Left lung (tissue), 10 donors: ENCODE results near the gene C10orf53. TPM values are rescaled to one million over a fixed set of nuclear protein-coding genes. Genes with fewer than 3 reads are reported as not detected.

Source experiments
- ATAC-seq: fragments of 200-7000 bp; cut with Tn5 transposase; one replicate; pipeline ENCODE4 v1.9.1; 2020; ENCODE audit warnings: moderate library complexity
- DNase-seq, 4 donors: peaks; one replicate each; pipeline ENCODE4 v3.0.0-alpha.2; 2013 to 2020
- H3K27ac ChIP-seq, 2 donors: fragments of 200-600 bp; sonication (generic) in 1 of 2; one replicate each; pipeline versions ENCODE4 v1.5.0 to v1.8.0; 2020 to 2021
- H3K27me3 ChIP-seq, 2 donors: fragments of 200-600 bp; sonication (generic) in 1 of 2; one replicate each; pipeline versions ENCODE4 v1.5.0 to v1.8.0; 2020 to 2021
- H3K36me3 ChIP-seq, 2 donors: fragments of 200-600 bp; sonication (generic) in 1 of 2; one replicate each; pipeline versions ENCODE4 v1.5.0 to v1.8.0; 2020 to 2021
- H3K4me1 ChIP-seq, 2 donors: fragments of 200-600 bp; one replicate each; pipeline ENCODE4 v1.8.0; 2021
- H3K4me3 ChIP-seq, 2 donors: fragments of 200-600 bp; sonication (generic) in 1 of 2; one replicate each; pipeline versions ENCODE4 v1.5.0 to v1.8.0; 2020 to 2021; ENCODE audit warnings: mild to moderate bottlenecking in 1 of 2
- H3K9me3 ChIP-seq, 2 donors: fragments of 200-600 bp; sonication (generic) in 1 of 2; one replicate each; pipeline versions ENCODE4 v1.5.0 to v1.8.0; 2020 to 2021
- CTCF ChIP-seq, 2 donors: fragments of 200-600 bp; sonication (generic) in 1 of 2; IDR thresholded peaks; one replicate each; pipeline versions ENCODE4 v1.5.0 to v1.8.0; 2021; ENCODE audit warnings: antibody characterized with exemption in 2 of 2
- intact Hi-C, 2 donors: fragments of 100-400 bp; cut with DNase I; formaldehyde crosslinking; loops; one replicate each; pipeline versions ENCODE4 v1.11.2 to v1.14.2; 2022
- polyA plus RNA-seq, 6 donors: library from polyadenylated mRNA; unstranded; fragments of 120-200 nt; gene quantifications; one replicate each; pipeline ENCODE4 v1.2.1, GENCODE V29; 2013; ENCODE audit not compliant: insufficient read length in 6 of 6
- total RNA-seq, 2 donors: library from RNA; stranded (reverse); fragmentation: NEBNext Ultra II Directional; extraction: Animal tissue kit (Norgen Biotek cat#: 25700); gene quantifications; one replicate each; pipeline ENCODE4 v1.2.1, GENCODE V29; 2021
- donor health status: DM: no; HTN: yes; CAD: no.
- donor health status: DM: no; HTN: no; CAD: no.

Gene C10orf53
- total and polyA plus RNA-seq, 8 donors, result not detected

- no peak overlapping the region for H3K4me3 ChIP-seq
Measured at GRCh38 chr10:49744091-49744685, 64.7 kb downstream of the C10orf53 start.

GRCh38 chr10:49744924-49745605 is 65.6 kb downstream of the C10orf53 start:
- Histone ChIP-seq H3K4me1 (no peaks in the 10 kb centered on the region), H3K36me3 (no peaks in the 10 kb centered on the region), H3K27ac (no peak overlapping the region), H3K4me3 (no peak overlapping the region), H3K9me3 (no peaks in the 10 kb centered on the region), H3K27me3 (no peaks in the 10 kb centered on the region)
- DNase-seq (no peak), ATAC-seq (no peak)
- TF ChIP-seq CTCF (IDR thresholded peaks at IDR 0.05), result no peak
- intact Hi-C loops, result no loop called here

More at GRCh38 chr10:49744091-49744685, 64.7 kb downstream of the C10orf53 start:
- no peak for TF ChIP-seq CTCF (IDR thresholded peaks at IDR 0.05)
- Histone ChIP-seq H3K27ac (no peak overlapping the region), H3K27me3 (no peaks in the 10 kb centered on the region), H3K36me3 (no peaks in the 10 kb centered on the region), H3K9me3 (no peaks in the 10 kb centered on the region), H3K4me1 (no peaks in the 10 kb centered on the region)
- intact Hi-C loops, result no loop called here
- no peak for ATAC-seq
- no peak for DNase-seq

GRCh38 chr10:49745756-49746155 is 66.3 kb downstream of the C10orf53 start:
- no peaks in the 10 kb centered on the region for H3K36me3 ChIP-seq
- ATAC-seq (no peak), DNase-seq (no peak)
- no peaks in the 10 kb centered on the region for H3K9me3 ChIP-seq
- no peak overlapping the region for H3K4me3 ChIP-seq
- peaks cover 0 to under 1% of the 10 kb centered on the region in 2 donors for H3K27me3 ChIP-seq
- intact Hi-C loops, result no loop called here
- TF ChIP-seq CTCF (IDR thresholded peaks at IDR 0.05), result no peak
- H3K27ac ChIP-seq, result no peak overlapping the region
- H3K4me1 ChIP-seq, result no peaks in the 10 kb centered on the region

GRCh38 chr10:49746626-49747302 is 67.3 kb downstream of the C10orf53 start:
- no peak for TF ChIP-seq CTCF (IDR thresholded peaks at IDR 0.05)
- Histone ChIP-seq H3K27me3 (peaks cover 0 to 11% of the 10 kb centered on the region in 2 donors), H3K4me1 (no peaks in the 10 kb centered on the region), H3K9me3 (no peaks in the 10 kb centered on the region), H3K36me3 (no peaks in the 10 kb centered on the region), H3K4me3 (no peak overlapping the region), H3K27ac (no peak overlapping the region)
- ATAC-seq (no peak), DNase-seq (peak in 1 of 4 donors; percentile 70)
- intact Hi-C loops, result no loop called here

Other genes with a start within 250 kb of the C10orf53 start
- 10 to 100 TPM; 18.4 to 19.8 TPM for gene ERCC6, start 140.5 kb upstream of the C10orf53 start, total RNA-seq
- gene ERCC6, start 140.5 kb upstream of the C10orf53 start, polyA plus RNA-seq, result 10 to 100 TPM; 16.5 to 26.6 (median 18.8) TPM
- gene SLC18A3, start 69.3 kb upstream of the C10orf53 start, total RNA-seq, result not detected
- gene SLC18A3, start 69.3 kb upstream of the C10orf53 start, polyA plus RNA-seq, result not detected
- not detected for gene CHAT, start 65.6 kb upstream of the C10orf53 start, total RNA-seq
- not detected for gene CHAT, start 65.6 kb upstream of the C10orf53 start, polyA plus RNA-seq
- gene OGDHL, start 82.7 kb downstream of the C10orf53 start, total RNA-seq, result under 1 TPM; 0.39 to 0.58 TPM
- 1 to 10 TPM in 1 of 6 donors, under 1 TPM in 5; 0.81 to 1.1 (median 0.89) TPM for gene OGDHL, start 82.7 kb downstream of the C10orf53 start, polyA plus RNA-seq